ENCODE measurements around the gene ASTN2. TPM values are rescaled to one million over a fixed set of nuclear protein-coding genes. Genes with fewer than 3 reads are reported as not detected.

ASTN2 gene
- polyA plus RNA-seq, 3 donors, result 15.1 to 17.1 (median 15.6) TPM

- peak in 1 of 3 donors; percentile 27 for DNase-seq (ENCODE audit: low read depth in 3 of 3, low spot score in 2 of 3)
Observed at GRCh38 chr9:116387934-116388698, 1026.7 kb downstream of the ASTN2 start.

DNA sequence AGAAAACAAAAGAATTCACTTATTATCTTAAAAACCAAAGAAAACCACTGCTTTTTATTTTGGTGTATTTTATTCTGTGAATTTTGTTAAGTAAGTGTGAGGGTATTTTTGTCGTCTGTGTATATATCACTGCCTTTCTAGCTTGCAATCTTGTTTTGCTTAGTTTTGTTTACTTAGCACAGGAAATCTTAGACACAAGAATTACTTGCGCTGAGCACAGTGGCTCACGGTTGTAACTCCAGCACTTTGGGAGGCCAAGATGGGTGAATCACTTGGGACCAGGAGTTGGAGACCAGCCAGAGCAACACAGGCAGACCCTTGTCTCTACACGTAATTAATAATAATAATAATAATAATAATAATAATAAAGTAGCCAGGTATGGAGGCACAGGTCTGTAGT, 1030.9 kb downstream of the ASTN2 start:
- DNase-seq (ENCODE audit: low read depth in 3 of 3, low spot score in 2 of 3), result no peak

DNA sequence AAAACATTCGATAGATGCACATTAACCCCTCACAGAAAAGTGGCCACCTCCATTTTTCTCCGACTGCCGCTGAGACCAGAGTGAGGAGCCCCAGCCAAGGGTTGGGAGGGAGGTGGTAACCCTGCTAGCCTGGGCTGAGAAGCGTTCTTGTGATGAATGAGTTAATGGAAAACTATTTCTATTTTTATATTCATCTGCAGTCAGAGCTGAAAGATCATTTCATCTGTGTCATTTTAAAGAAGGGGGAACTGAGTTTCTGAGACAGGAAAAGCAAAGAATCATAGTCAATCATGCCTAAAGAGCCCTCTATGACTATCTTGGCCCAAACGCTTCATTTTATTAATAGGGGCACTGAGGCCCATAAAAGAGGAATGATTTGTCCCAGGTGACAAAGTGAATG, 1031.7 kb downstream of the ASTN2 start:
- DNase-seq (ENCODE audit: low read depth in 3 of 3, low spot score in 2 of 3), result no peak

- DNase-seq (ENCODE audit: low read depth in 3 of 3, low spot score in 2 of 3), result no peak
Observed at GRCh38 chr9:116382053-116382452, 1032.8 kb downstream of the ASTN2 start.

GRCh38 chr9:116381350-116381749, 1033.5 kb downstream of the ASTN2 start:
- DNase-seq (ENCODE audit: low read depth in 3 of 3, low spot score in 2 of 3), result no peak

GRCh38 chr9:116380496-116380995, 1034.3 kb downstream of the ASTN2 start:
- no peak for DNase-seq (ENCODE audit: low read depth in 3 of 3, low spot score in 2 of 3)

- no peak for DNase-seq (ENCODE audit: low read depth in 3 of 3, low spot score in 2 of 3)
Observed at GRCh38 chr9:116379821-116380220, 1035.0 kb downstream of the ASTN2 start.

DNA sequence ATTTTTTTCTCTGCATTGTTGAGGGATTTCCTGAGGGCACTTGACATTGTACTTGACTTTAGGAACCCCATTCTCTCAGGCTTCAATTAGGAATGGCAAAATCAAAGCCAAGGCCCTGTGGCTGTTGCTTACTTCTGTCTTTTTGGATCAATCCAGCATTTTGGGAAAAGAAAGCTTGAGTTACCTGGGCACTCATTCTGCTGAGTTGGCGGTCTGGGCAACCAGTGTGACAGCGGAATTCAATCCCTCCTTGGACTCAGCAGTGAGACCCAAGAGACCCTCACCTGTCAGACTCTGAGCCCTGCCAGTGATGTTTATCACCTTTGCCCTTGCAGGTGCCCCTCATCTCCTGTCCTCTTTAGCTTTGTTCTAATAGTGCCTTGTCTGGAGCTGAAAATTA, 1036.0 kb downstream of the ASTN2 start:
- no peak for DNase-seq (ENCODE audit: low read depth in 3 of 3, low spot score in 2 of 3)

DNA sequence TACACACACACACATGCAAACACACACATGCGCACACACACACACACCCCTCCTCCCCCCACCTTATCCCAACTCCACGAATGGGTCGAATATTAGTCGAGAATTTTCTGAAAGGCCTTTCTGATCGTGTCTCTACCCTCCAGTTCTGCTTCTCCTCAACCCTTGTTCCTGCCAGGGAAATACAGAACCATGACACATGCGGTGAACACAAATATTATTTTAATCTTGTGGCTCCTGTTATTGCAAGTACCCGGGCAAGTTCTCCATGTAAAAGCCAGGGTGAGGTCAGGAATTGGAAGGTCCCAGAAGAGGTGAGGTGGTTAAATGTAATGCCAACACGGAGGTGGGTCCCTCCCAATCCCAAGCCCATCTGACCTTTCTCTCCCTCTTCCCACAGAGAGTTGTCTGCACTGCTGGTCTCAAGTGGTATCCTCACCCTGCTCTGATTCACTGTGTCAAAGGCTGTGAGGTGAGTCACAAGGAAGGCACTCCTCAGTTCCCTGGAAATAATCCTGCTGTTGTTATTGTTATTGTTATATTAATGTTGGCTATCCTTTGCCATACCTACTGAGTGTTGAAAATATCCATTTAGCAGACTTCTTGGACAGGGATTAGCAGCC, 1037.6 kb downstream of the ASTN2 start:
- DNase-seq (ENCODE audit: low read depth in 3 of 3, low spot score in 2 of 3), result no peak
